Cardiac septum (tissue), 1 donor: ENCODE results near the gene LATS2. TPM values are rescaled to one million over a fixed set of nuclear protein-coding genes. Genes with fewer than 3 reads are reported as not detected.
"Not testable (repeated sequence)": the region's sequence is repeated elsewhere in the genome, so short reads cannot be mapped to it uniquely, and the experiment has no call there.

ENCODE experiments used
- DNase-seq: peaks from one replicate; pipeline ENCODE4 v3.0.0-alpha.2; 2020; ENCODE audit warnings: low spot score
- intact Hi-C: fragments of 100-400 bp; cut with DNase I; formaldehyde crosslinking; loops from one replicate; pipeline ENCODE4 v1.14.0; 2022
- total RNA-seq: library from RNA; stranded (reverse); fragmentation: NEBNext Ultra II Directional; extraction: Animal tissue kit (Norgen Biotek cat#: 25700); gene quantifications from one replicate; pipeline ENCODE4 v1.2.1, GENCODE V29; 2021
- donor health status: DM: no; HTN: no; CAD: no.

The LATS2 gene
- total RNA-seq, 1 donor from 2014 or later, result 27.8 TPM

- intact Hi-C loops, result no loop called here
- no peak for DNase-seq
Observed at GRCh38 chr13:20980430-20980829, 81.0 kb downstream of the LATS2 start.

GRCh38 chr13:20977394-20977793 is 84.0 kb downstream of the LATS2 start:
- DNase-seq, result no peak
- intact Hi-C loops, result no loop called here

GRCh38 chr13:20974981-20975585 is 86.3 kb downstream of the LATS2 start:
- intact Hi-C loops, result no loop called here
- peak; percentile 38 for DNase-seq

- no peak for DNase-seq
- intact Hi-C loops, result no loop called here
Observed at GRCh38 chr13:20973886-20974425, 87.4 kb downstream of the LATS2 start.

- intact Hi-C loops, result no loop called here
- DNase-seq, result no peak
Observed at GRCh38 chr13:20972731-20973130, 88.7 kb downstream of the LATS2 start.

- intact Hi-C loops, result no loop called here
- no peak for DNase-seq
Observed at GRCh38 chr13:20969182-20969581, 92.2 kb downstream of the LATS2 start.

- no peak for DNase-seq
- intact Hi-C loops, result no loop called here
Observed at GRCh38 chr13:20968745-20969144, 92.6 kb downstream of the LATS2 start.

- intact Hi-C loops, result no loop called here
- no peak for DNase-seq
Observed at GRCh38 chr13:20967340-20967739, 94.0 kb downstream of the LATS2 start.

- intact Hi-C loops, result no loop called here
- no peak for DNase-seq
Observed at GRCh38 chr13:20964904-20965303, 96.5 kb downstream of the LATS2 start.

GRCh38 chr13:20961663-20962062 is 99.7 kb downstream of the LATS2 start:
- DNase-seq, intact Hi-C loops: not testable (repeated sequence)

GRCh38 chr13:20960663-20961309 is 100.6 kb downstream of the LATS2 start:
- DNase-seq, result no peak
- intact Hi-C loops, result no loop called here

GRCh38 chr13:20957049-20957620 is 104.3 kb downstream of the LATS2 start:
- intact Hi-C loops, DNase-seq: not testable (repeated sequence)

- no peak for DNase-seq
- intact Hi-C loops, result no loop called here
Observed at GRCh38 chr13:20955496-20955895, 105.9 kb downstream of the LATS2 start.

- DNase-seq, result no peak
- intact Hi-C loops, result no loop called here
Observed at GRCh38 chr13:20953245-20953931, 108.0 kb downstream of the LATS2 start.

GRCh38 chr13:20952838-20953237 is 108.5 kb downstream of the LATS2 start:
- no peak for DNase-seq
- intact Hi-C loops, result no loop called here

- intact Hi-C loops, DNase-seq: not testable (repeated sequence)
Observed at GRCh38 chr13:20948001-20948400, 113.4 kb downstream of the LATS2 start.

- intact Hi-C loops, result no loop called here
- no peak for DNase-seq
Observed at GRCh38 chr13:20945952-20946383, 115.4 kb downstream of the LATS2 start.

GRCh38 chr13:20942938-20943559 is 118.3 kb downstream of the LATS2 start:
- no peak for DNase-seq
- intact Hi-C loops, result loop anchor here (5.0 kb wide), 3 partner anchors 119 to 534 kb away; partner anchors contain the start of gene LATS2

- not testable (repeated sequence) for DNase-seq
- intact Hi-C loops, result loop anchor here (2.0 to 5.0 kb wide), 4 partner anchors 122 to 537 kb away; partner anchors contain the start of gene LATS2
Observed at GRCh38 chr13:20940511-20940910, 120.9 kb downstream of the LATS2 start.

GRCh38 chr13:20940083-20940482 is 121.3 kb downstream of the LATS2 start:
- no peak for DNase-seq
- intact Hi-C loops, result loop anchor here (2.0 to 5.0 kb wide), 4 partner anchors 122 to 537 kb away; partner anchors contain the start of gene LATS2
